Prostate gland (tissue), 2 donors: ENCODE results near the gene IL6R.

Experiments used
- POLR2AphosphoS5 ChIP-seq: sonication (generic); formaldehyde crosslinking; IDR thresholded peaks from one replicate; pipeline ENCODE4 v1.6.1; 2017; ENCODE audit warnings: antibody characterized with exemption
- TF ChIP-seq, protein P1 (sequence below), 4 experiments: fragments of 200-600 bp in 2 of 4; fragments of 450-650 bp in 2 of 4; sonication (generic) in 2 of 4; IDR thresholded peaks; 1 replicate in 3 of 4; 2 replicates in 1 of 4; pipeline ENCODE4 v1.5.1; 2016 to 2019; ENCODE audit warnings: antibody characterized with exemption in 4 of 4, mild to moderate bottlenecking in 2 of 4, moderate library complexity in 2 of 4

DNA sequence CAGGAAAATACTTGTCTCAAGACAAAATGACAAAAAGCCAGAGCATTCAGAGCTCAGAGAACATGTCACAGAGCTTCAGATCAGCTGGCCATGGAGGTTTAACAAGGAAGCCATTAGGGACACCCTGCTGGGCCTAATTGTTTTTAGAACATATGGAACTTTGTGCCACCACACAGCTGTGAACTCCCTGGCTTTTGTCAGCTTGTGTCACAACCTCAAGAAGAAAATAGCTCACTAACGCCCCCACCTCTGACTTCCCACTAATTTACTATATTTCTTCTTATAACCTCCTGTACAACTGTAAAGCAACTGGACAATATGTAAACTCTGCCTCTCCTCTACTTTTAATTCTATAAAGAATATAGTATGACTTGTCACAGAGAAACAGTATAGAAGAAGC is 75.9 kb downstream of the IL6R start:
- TF ChIP-seq, protein P1, sequence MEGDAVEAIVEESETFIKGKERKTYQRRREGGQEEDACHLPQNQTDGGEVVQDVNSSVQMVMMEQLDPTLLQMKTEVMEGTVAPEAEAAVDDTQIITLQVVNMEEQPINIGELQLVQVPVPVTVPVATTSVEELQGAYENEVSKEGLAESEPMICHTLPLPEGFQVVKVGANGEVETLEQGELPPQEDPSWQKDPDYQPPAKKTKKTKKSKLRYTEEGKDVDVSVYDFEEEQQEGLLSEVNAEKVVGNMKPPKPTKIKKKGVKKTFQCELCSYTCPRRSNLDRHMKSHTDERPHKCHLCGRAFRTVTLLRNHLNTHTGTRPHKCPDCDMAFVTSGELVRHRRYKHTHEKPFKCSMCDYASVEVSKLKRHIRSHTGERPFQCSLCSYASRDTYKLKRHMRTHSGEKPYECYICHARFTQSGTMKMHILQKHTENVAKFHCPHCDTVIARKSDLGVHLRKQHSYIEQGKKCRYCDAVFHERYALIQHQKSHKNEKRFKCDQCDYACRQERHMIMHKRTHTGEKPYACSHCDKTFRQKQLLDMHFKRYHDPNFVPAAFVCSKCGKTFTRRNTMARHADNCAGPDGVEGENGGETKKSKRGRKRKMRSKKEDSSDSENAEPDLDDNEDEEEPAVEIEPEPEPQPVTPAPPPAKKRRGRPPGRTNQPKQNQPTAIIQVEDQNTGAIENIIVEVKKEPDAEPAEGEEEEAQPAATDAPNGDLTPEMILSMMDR (IDR thresholded peaks at IDR 0.05) = no peak
- TF ChIP-seq POLR2AphosphoS5 = no peak
